HS-5 (cell line): Measurements from ENCODE around the gene ZGPAT.
"Not testable (repeated sequence)": the region's sequence is repeated elsewhere in the genome, so short reads cannot be mapped to it uniquely, and the experiment has no call there.

Experiments used
- DNase-seq: peaks from one replicate; pipeline ENCODE4 v3.0.0-alpha.2; 2012; ENCODE audit warnings: low read depth

The ZGPAT gene

GRCh38 chr20:63767456-63767855, 59.6 kb downstream of the ZGPAT start:
- no peak for DNase-seq

DNA sequence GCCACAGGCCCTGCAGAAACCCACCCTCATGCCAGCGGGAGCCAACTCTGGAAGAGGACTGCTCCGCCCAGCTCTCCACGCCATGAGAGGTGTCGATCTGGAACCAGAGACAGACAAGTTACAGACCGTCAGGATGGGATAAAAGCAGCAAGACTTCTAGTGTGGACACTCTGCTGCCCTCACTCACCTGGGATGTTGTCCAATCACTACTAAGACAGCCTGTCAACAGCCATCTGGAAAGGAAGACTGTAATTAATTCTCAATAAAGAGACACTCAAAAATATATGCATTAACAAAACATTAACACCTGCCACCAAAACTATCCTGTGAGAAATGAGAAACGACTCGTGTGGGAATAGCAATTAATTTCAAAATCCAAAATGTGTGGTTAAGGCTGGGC, 60.0 kb downstream of the ZGPAT start:
- no peak for DNase-seq

DNA sequence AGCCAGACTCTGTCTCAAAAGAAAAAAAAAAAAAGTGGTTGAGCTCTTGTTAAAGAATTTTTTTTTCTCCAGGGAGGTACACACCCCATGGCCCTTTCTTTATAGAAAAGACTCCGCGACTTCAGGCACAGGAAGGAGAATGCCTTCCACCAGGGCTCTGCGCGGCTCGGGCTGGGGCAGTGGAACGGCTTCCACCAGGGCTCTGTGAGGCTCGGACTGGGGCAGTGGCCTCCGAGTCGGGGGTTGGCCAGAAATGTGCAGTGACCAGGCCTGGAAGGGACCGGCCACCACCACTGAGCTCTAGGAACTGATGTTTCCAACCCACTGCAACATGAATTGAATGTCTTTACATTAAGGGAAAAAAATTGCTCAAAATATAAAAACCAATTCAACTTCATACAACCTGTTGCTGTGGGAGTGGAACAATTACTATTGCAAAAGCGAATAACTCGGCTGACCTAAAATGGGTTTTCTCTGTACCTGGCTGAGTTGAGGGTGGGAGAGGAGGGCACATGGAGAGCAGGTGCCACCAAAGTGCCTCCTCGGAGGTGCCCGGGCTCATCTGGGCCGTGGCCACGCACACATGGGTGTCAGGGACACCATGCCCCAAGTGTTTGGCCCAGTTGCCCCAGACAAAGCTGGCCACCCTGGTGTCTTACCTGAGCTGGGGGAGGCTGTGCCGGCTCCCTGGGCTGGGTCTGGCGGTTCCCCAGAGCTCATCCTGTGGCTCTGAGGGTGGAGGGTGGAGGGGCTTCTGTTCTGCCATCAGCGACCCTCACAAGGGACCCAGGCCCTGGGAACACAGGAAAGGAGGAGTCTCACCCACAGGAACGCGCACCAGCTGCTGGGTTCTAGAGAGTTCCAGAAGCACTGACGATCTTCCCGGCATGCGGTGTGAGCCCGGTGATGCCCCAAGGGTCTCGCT, 61.0 kb downstream of the ZGPAT start:
- DNase-seq: no peak

- no peak for DNase-seq
Measured at GRCh38 chr20:63769891-63770474, 62.1 kb downstream of the ZGPAT start.

- no peak for DNase-seq
Measured at GRCh38 chr20:63771046-63771707, 63.3 kb downstream of the ZGPAT start.

- no peak for DNase-seq
Measured at GRCh38 chr20:63772781-63773518, 65.1 kb downstream of the ZGPAT start.

DNA sequence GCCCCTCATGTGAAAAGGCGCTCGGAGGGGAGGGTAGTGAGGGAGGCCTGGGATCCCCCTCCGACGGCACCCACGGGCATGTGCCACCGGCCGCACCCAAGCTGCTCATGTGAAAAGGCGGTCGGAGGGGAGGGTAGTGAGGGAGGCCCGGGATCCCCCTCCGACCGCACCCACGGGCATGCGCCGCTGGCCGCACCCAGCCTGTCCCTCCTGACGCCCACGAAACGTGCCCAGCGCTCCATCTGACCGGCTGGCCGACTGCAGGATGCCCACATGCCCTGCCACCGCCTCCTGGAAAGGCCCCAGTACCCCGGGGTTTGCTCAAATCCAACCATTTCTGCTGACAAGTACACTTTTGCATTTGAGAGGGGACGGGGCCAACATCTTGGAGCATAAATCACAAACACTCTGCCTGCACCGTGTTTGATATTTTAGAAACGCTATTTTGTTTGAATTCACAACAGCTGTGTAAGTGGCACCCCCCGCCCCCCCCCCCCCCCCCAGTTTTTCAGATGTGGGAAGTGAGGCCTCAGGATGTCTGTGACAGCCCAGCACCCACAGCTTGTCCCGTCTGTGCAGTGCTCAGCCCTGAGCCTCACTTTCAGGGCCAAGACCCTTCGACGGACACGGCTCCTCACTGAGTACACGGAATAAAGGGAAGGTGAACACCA, 65.9 kb downstream of the ZGPAT start:
- DNase-seq: no peak

DNA sequence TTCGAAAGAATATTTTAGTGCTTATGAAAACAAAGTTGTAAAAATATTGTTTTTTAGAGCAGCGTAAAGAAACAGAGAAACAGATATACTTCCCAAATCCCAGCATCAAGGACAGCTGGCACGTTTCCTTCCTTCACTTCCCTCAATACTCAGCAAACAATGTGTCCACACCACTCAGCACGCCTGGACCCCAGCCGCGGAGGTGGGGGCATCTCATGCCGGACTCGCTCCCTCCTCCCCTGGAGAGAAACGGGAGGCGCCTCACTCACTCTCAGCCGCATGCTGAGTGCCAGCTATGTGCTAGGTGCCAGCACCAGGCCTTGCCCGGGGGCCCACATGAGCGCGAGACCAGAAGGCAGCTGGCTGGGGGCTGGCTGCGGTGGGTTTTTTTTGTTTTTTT, 66.5 kb downstream of the ZGPAT start:
- DNase-seq: no peak

GRCh38 chr20:63775096-63775978, 67.5 kb downstream of the ZGPAT start:
- no peak for DNase-seq

DNA sequence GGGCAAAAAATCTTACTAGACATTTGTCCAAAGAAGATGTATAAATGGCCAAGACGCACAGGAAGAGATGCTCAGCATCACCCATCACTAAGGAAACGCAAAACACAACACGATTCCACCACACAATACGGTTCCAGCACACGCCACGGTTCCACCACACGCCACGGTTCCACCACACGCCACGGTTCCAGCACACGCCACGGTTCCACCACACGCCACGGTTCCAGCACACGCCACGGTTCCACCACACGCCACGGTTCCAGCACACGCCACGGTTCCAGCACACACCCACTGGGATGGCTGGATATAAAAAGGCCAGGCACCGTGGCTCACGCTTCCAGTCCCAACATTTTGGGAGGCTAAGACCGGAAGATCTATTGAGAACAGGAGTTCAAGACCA, 69.0 kb downstream of the ZGPAT start:
- DNase-seq: not testable (repeated sequence)

- no peak for DNase-seq
Measured at GRCh38 chr20:63777614-63778013, 69.8 kb downstream of the ZGPAT start.

GRCh38 chr20:63778034-63778752, 70.4 kb downstream of the ZGPAT start:
- no peak for DNase-seq

DNA sequence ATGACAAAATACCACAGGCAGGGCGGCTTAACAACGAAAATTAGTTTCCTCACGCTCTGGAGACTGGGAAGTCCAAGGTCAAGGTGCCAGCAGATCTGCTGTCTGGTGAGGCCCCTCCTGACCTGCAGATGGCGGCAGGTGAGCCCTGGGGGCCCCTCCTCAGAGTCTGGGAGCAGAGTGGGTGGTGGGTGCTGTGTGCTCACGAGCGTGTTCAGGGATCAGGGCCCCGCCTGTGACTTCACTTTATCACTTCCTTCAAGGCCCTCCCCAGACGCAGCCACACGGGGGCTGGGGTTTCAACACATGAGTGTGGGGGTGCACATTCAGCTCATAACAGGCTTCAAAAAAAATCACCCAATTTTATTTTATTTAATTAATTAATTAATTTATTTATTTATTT, 71.0 kb downstream of the ZGPAT start:
- no peak for DNase-seq

DNA sequence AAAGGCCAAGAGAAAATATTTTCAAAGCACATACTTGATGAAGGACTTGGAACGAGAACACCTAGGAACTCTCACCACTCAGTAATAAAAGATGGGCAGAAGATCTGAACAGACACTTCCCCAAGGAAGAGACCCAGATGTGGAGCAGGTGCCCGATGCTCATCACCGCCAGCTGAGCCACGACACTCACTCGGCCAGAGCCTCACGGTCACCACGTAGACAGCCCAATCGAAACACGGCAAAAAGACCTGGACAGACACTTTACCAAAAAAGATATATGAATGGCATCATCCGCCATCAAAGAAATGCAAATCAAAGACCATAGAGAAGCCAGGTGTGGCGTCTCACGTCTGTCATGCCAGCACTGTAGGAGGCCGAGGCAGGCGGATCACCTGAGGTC, 73.3 kb downstream of the ZGPAT start:
- no peak for DNase-seq

DNA sequence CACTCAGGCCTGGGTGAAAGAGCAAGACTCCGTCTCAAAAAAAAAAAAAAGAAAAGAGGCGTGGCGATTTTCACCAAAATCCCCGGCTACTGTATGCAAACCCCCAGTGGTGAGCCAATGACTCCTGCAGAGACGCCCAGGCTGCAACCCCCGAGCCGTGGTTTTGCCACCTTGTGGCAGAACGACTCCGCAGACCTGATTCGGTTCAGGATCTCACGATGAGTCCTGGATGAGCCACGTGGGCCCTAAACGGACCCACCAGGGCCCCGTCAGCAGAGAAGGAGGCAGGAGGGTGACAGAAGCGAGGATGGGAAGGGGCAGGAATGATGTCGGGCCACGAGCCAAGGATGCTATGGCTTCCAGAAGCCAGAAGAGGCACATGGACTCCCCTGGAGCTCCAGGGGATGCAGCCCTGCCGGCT, 74.2 kb downstream of the ZGPAT start:
- DNase-seq: no peak

- no peak for DNase-seq
Measured at GRCh38 chr20:63782521-63782971, 74.7 kb downstream of the ZGPAT start.

GRCh38 chr20:63783970-63784369, 76.1 kb downstream of the ZGPAT start:
- DNase-seq: no peak

DNA sequence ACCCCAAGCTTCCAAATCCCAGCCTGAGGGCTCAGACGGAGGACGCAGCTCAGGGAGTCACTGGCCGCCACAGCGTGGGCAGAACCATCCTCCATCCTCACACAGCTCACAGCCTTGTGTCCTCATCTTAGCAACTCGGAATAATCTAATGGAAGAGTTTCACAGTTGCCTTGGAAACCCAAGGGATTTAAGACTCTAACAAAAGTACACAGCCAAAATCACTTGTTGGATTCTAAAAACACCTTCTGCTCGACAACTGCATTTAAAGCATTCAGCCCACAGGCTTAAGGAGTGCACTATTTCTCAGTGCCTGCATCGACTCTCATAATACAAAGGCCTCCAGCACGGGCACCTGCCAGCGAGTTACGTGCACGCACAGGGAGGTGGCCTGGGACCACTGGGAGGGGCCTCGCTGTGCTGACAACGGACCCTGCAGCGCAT, 77.9 kb downstream of the ZGPAT start:
- no peak for DNase-seq
